Colonic mucosa (tissue), 4 donors: Measurements from ENCODE around the gene KIF6. TPM values are rescaled to one million over a fixed set of nuclear protein-coding genes. Genes with fewer than 3 reads are reported as not detected.
"Not testable (repeated sequence)": the region's sequence is repeated elsewhere in the genome, so short reads cannot be mapped to it uniquely, and the experiment has no call there.

Experiments used
- DNase-seq: peaks from one replicate; pipeline ENCODE4 v3.0.0-alpha.2; 2020
- H3K27ac ChIP-seq: fragments of 200-600 bp; one replicate; pipeline ENCODE4 v1.8.0; 2021
- H3K27me3 ChIP-seq: fragments of 200-600 bp; one replicate; pipeline ENCODE4 v1.8.0; 2021
- H3K36me3 ChIP-seq: fragments of 200-600 bp; one replicate; pipeline ENCODE4 v1.8.0; 2021
- H3K4me1 ChIP-seq: fragments of 200-600 bp; one replicate; pipeline ENCODE4 v1.8.0; 2021; ENCODE audit warnings: mild to moderate bottlenecking
- H3K4me3 ChIP-seq: fragments of 200-600 bp; one replicate; pipeline ENCODE4 v1.8.0; 2021
- H3K9ac ChIP-seq, 2 donors: one replicate each; pipeline ENCODE4 v1.7.0; 2013; ENCODE audit warnings: control low read depth in 2 of 2, low read depth in 2 of 2, low read length in 2 of 2
- H3K9me3 ChIP-seq: fragments of 200-600 bp; one replicate; pipeline ENCODE4 v1.8.0; 2021
- intact Hi-C: fragments of 100-400 bp; cut with DNase I; formaldehyde crosslinking; loops from one replicate; pipeline ENCODE4 v1.14.1; 2022
- total RNA-seq, 2 donors: library from RNA; stranded (reverse); fragmentation: NEBNext Ultra II Directional in 1 of 2; extraction: Animal tissue kit (Norgen Biotek cat#: 25700) in 1 of 2; gene quantifications; one replicate each; pipeline ENCODE4 v1.2.1, GENCODE V29; 2021
- TF ChIP-seq, protein P1 (sequence below): fragments of 200-600 bp; IDR thresholded peaks from one replicate; pipeline ENCODE4 v1.8.0; 2022; ENCODE audit warnings: antibody characterized with exemption, mild to moderate bottlenecking
- donor health status: healthy.
- donor health status: DM: no; HTN: no; CAD: no.
- donor health status: DM: no; HTN: no; CAD: no.

KIF6 gene
- total RNA-seq, 2 donors from 2014 or later: 0.08 to 0.17 TPM

DNA sequence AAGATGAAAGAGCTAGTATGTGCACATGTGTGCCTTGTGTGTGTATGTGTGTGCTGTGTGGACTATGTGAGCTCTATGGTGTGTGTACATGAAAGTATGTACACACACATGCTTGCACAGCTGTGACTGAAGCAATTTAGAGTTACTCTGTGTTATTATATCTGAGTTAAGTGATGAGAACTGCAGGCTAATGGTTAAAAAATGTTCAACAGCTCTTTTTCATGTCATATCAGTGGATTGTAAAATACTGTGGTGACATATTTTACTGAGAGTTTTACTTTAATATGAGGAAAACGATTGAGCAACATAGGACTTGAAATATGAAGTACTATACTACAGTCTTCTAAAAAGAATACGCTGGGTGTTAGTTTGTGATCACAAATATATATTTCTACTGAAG lies 207.0 kb downstream of the KIF6 start:
- TF ChIP-seq, protein P1, sequence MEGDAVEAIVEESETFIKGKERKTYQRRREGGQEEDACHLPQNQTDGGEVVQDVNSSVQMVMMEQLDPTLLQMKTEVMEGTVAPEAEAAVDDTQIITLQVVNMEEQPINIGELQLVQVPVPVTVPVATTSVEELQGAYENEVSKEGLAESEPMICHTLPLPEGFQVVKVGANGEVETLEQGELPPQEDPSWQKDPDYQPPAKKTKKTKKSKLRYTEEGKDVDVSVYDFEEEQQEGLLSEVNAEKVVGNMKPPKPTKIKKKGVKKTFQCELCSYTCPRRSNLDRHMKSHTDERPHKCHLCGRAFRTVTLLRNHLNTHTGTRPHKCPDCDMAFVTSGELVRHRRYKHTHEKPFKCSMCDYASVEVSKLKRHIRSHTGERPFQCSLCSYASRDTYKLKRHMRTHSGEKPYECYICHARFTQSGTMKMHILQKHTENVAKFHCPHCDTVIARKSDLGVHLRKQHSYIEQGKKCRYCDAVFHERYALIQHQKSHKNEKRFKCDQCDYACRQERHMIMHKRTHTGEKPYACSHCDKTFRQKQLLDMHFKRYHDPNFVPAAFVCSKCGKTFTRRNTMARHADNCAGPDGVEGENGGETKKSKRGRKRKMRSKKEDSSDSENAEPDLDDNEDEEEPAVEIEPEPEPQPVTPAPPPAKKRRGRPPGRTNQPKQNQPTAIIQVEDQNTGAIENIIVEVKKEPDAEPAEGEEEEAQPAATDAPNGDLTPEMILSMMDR: no peak

DNA sequence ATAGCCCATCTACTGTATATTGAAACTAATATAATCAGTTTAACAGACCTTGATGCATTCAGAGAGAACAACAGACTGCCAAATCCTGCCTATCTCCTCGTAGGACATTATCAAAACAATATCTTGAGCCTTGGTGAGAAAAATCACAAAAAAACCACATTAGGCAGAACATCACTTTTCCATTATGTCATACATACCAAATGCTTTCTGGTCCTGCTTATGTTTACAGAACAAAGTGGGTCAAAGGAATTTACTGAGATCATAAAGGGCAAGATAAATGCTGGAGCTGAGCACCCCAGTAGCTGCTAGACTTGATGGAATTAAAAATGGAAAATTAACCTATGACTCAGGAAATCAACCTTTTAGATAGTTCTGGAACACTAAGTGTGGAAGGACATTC lies 207.5 kb downstream of the KIF6 start:
- Histone ChIP-seq H3K9ac (no peak overlapping the region), H3K36me3 (no peaks in the 10 kb centered on the region), H3K27me3 (no peaks in the 10 kb centered on the region), H3K9me3 (no peaks in the 10 kb centered on the region), H3K27ac (no peak overlapping the region), H3K4me3 (no peak overlapping the region), H3K4me1 (no peaks in the 10 kb centered on the region)
- TF ChIP-seq, protein P1: no peak
- intact Hi-C loops: no loop called here
- DNase-seq: no peak

More for the DNA sequence above, 207.0 kb downstream of the KIF6 start:
- no peak overlapping the region for H3K9ac ChIP-seq
- intact Hi-C loops: no loop called here
- H3K27ac ChIP-seq: no peak overlapping the region
- H3K4me3 ChIP-seq: no peak overlapping the region
- H3K27me3 ChIP-seq: no peaks in the 10 kb centered on the region
- no peak for DNase-seq
- H3K36me3 ChIP-seq: no peaks in the 10 kb centered on the region
- no peaks in the 10 kb centered on the region for H3K4me1 ChIP-seq
- H3K9me3 ChIP-seq: no peaks in the 10 kb centered on the region

DNA sequence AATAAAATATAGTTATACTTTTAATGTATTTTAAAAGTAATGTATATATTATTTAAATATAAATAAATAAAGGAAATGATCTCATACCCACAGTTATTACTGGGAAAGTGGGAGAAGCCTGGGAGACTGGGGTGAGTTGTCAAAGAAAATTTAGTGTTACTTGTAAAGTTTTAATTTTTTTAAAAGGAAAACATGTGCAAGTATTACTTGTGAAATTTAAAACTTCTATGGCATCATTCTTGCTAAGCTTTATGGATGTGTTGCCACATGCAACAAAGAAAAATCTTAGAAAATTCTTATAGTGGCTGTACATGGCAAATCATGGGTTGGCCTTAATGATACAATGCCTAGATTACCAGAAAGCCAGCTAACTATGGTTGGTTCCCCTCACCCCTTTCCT lies 208.7 kb downstream of the KIF6 start:
- no peak for DNase-seq
- H3K27me3 ChIP-seq: no peaks in the 10 kb centered on the region
- H3K9me3 ChIP-seq: no peaks in the 10 kb centered on the region
- H3K27ac ChIP-seq: no peak overlapping the region
- no peak overlapping the region for H3K9ac ChIP-seq
- intact Hi-C loops: no loop called here
- H3K4me1 ChIP-seq: no peaks in the 10 kb centered on the region
- H3K36me3 ChIP-seq: no peaks in the 10 kb centered on the region
- TF ChIP-seq, protein P1: no peak
- H3K4me3 ChIP-seq: no peak overlapping the region

DNA sequence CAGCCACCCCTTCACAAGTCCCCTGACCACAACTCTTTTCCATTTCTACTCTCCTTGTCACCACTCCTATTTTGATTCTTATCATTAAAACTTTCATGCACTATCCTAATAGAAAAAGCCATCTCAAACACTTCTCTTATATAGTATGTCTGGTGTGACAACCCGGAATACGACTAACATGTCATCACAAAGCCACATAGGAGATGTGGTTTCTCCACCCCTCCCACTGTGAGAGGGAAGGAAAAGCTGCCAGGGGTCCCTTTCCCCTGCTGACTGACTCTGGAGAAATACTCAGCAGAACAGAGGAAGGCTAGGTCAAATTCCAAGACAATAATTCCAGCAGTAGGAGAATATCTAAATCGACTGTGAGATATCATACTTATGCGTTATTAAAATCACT lies 209.7 kb downstream of the KIF6 start:
- intact Hi-C loops: no loop called here
- no peaks in the 10 kb centered on the region for H3K36me3 ChIP-seq
- H3K27me3 ChIP-seq: no peaks in the 10 kb centered on the region
- H3K27ac ChIP-seq: no peak overlapping the region
- no peak overlapping the region for H3K9ac ChIP-seq
- H3K4me3 ChIP-seq: no peak overlapping the region
- H3K9me3 ChIP-seq: no peaks in the 10 kb centered on the region
- TF ChIP-seq, protein P1: no peak
- H3K4me1 ChIP-seq: no peaks in the 10 kb centered on the region
- no peak for DNase-seq

DNA sequence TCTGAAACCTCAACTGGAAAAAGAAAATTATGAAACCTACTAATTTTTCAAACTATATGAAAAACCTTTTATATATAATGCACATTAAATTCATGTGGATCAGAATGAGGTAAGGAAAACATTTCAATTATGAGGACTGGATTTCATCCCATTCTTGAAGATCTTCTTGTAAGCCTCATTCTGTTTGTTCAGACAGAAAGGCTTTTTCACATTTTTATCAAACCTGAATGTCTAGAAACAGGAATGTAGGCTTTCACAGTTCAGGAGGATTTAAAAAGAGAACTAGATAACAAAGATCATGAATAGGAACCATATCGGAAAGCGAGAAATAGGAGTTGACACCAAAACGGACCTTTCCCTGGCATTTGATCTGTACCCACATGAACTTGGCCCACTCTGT lies 210.2 kb downstream of the KIF6 start:
- H3K36me3 ChIP-seq: no peaks in the 10 kb centered on the region
- TF ChIP-seq, protein P1: no peak
- no peak for DNase-seq
- no peak overlapping the region for H3K27ac ChIP-seq
- H3K9ac ChIP-seq: no peak overlapping the region
- no peaks in the 10 kb centered on the region for H3K4me1 ChIP-seq
- intact Hi-C loops: no loop called here
- no peaks in the 10 kb centered on the region for H3K27me3 ChIP-seq
- H3K9me3 ChIP-seq: no peaks in the 10 kb centered on the region
- H3K4me3 ChIP-seq: no peak overlapping the region

DNA sequence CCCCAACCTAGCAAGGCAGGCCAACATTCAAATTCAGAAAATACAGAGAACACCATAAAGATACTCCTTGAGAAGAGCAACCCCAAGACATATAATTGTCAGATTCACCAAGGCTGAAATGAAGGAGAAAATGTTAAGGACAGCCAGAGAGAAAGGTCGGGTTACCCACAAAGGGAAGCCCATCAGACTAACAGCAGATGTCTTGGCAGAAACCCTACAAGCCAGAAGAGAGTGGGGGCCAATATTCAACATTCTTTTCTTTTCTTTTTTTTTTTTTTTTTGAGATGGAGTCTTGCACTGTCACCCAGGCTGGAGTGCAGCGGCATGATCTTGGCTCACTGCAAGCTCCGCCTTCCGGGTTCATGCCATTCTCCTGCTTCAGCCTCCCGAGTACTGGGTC lies 215.4 kb downstream of the KIF6 start:
- H3K9ac ChIP-seq, H3K4me1 ChIP-seq, H3K4me3 ChIP-seq, H3K9me3 ChIP-seq, H3K27me3 ChIP-seq, H3K36me3 ChIP-seq, H3K27ac ChIP-seq, DNase-seq, intact Hi-C loops: not testable (repeated sequence)
